ENCODE results near the gene TM9SF1. TPM values are rescaled to one million over a fixed set of nuclear protein-coding genes. Genes with fewer than 3 reads are reported as not detected.

Gene TM9SF1
- total and polyA plus RNA-seq, 7 donors, result 7.9 to 37.2 (median 33.5) TPM

- peak overlapping the region; percentile 86 to 98 (median 96) for H3K27ac ChIP-seq
- intact Hi-C loops (cut with DNase I), result no loop called here
- H3K4me1 ChIP-seq, result peaks cover 0 to 31% (median 26%) of the 10 kb centered on the region in 4 donors
- peak overlapping the region; percentile 66 to 91 (median 84) for H3K4me3 ChIP-seq
- peaks cover 0 to 31% (median 18%) of the 10 kb centered on the region in 4 donors for H3K36me3 ChIP-seq
- no peaks in the 10 kb centered on the region for H3K9me3 ChIP-seq
- DNase-seq, result no peak
- no peaks in the 10 kb centered on the region for H3K27me3 ChIP-seq
- TF ChIP-seq POLR2A (IDR thresholded peaks at IDR 0.05) (no peak), POLR2AphosphoS5 (IDR thresholded peaks at IDR 0.05) (no peak), EP300 (IDR thresholded peaks at IDR 0.05) (no peak), CTCF (IDR thresholded peaks at IDR 0.05) (no peak)
- 34 to 35% methylated on average over 33 of the region's 33 CpGs for WGBS, 2 donors
These were observed 1.1 kb upstream of the TM9SF1 start for GRCh38 chr14:24196071-24197055.

- no peaks in the 10 kb centered on the region for H3K9me3 ChIP-seq
- peaks cover 0 to 31% (median 16%) of the 10 kb centered on the region in 4 donors for H3K36me3 ChIP-seq
- no peak for DNase-seq
- peak overlapping the region; percentile 86 to 98 (median 96) for H3K27ac ChIP-seq
- WGBS, 2 donors, result 42 to 56% methylated on average over 8 of the region's 8 CpGs
- peaks cover 0 to 31% (median 26%) of the 10 kb centered on the region in 4 donors for H3K4me1 ChIP-seq
- intact Hi-C loops (cut with DNase I), result loop anchor here (2.0 kb wide), 1 partner anchor 18 kb away; the partner anchor contains the start of gene CHMP4A
- H3K27me3 ChIP-seq, result no peaks in the 10 kb centered on the region
- peak overlapping the region; percentile 66 to 91 (median 84) for H3K4me3 ChIP-seq
- TF ChIP-seq POLR2AphosphoS5 (IDR thresholded peaks at IDR 0.05), result no peak
- TF ChIP-seq CTCF (IDR thresholded peaks at IDR 0.05), result no peak
- no peak for TF ChIP-seq POLR2A (IDR thresholded peaks at IDR 0.05)
- TF ChIP-seq EP300 (IDR thresholded peaks at IDR 0.05), result no peak
These were observed 412 bp downstream of the TM9SF1 start for GRCh38 chr14:24194873-24195185.

GRCh38 chr14:24194186-24194872 lies 912 bp downstream of the TM9SF1 start:
- H3K27ac ChIP-seq, result peak overlapping the region; percentile 86 to 98 (median 96)
- peaks cover 0 to 32% (median 16%) of the 10 kb centered on the region in 4 donors for H3K36me3 ChIP-seq
- WGBS, 2 donors, result 86 to 91% methylated on average over 7 of the region's 7 CpGs
- no peak for DNase-seq
- H3K4me3 ChIP-seq, result peak overlapping the region; percentile 66 to 91 (median 84)
- H3K27me3 ChIP-seq, result no peaks in the 10 kb centered on the region
- intact Hi-C loops (cut with DNase I), result loop anchor here (2.0 kb wide), 1 partner anchor 18 kb away; the partner anchor contains the start of gene CHMP4A
- no peaks in the 10 kb centered on the region for H3K9me3 ChIP-seq
- TF ChIP-seq EP300 (IDR thresholded peaks at IDR 0.05), result no peak
- TF ChIP-seq CTCF (IDR thresholded peaks at IDR 0.05), result no peak
- TF ChIP-seq POLR2AphosphoS5 (IDR thresholded peaks at IDR 0.05), result no peak
- no peak for TF ChIP-seq POLR2A (IDR thresholded peaks at IDR 0.05)
- peaks cover 0 to 31% (median 26%) of the 10 kb centered on the region in 4 donors for H3K4me1 ChIP-seq

GRCh38 chr14:24192933-24193332 lies 2.3 kb downstream of the TM9SF1 start:
- H3K4me3 ChIP-seq, result no peak overlapping the region
- TF ChIP-seq POLR2AphosphoS5 (IDR thresholded peaks at IDR 0.05) (no peak), EP300 (IDR thresholded peaks at IDR 0.05) (no peak), CTCF (IDR thresholded peaks at IDR 0.05) (no peak), POLR2A (IDR thresholded peaks at IDR 0.05) (no peak)
- intact Hi-C loops (cut with DNase I), result no loop called here
- H3K9me3 ChIP-seq, result no peaks in the 10 kb centered on the region
- DNase-seq, result no peak
- peaks cover 0 to 32% (median 16%) of the 10 kb centered on the region in 4 donors for H3K36me3 ChIP-seq
- WGBS, 2 donors, result 95 to 97% methylated on average over 15 of the region's 15 CpGs
- peaks cover 0 to 41% (median 35%) of the 10 kb centered on the region in 4 donors for H3K4me1 ChIP-seq
- no peak overlapping the region for H3K27ac ChIP-seq
- no peaks in the 10 kb centered on the region for H3K27me3 ChIP-seq

Measured in sigmoid colon (tissue), 7 donors.